WI38 (cell line): ENCODE data around the gene HIPK2.

Experiments
- H3K4me3 ChIP-seq: 2 replicates; pipeline ENCODE4 v1.5.1; 2011; ENCODE audit warnings: low read depth, mild to moderate bottlenecking, control low read depth, low read length
- TF ChIP-seq, protein P1 (sequence below): IDR thresholded peaks from 2 replicates; pipeline ENCODE4 v1.5.1; 2012; ENCODE audit warnings: low read depth, mild to moderate bottlenecking, control low read depth, low read length

The HIPK2 gene

DNA sequence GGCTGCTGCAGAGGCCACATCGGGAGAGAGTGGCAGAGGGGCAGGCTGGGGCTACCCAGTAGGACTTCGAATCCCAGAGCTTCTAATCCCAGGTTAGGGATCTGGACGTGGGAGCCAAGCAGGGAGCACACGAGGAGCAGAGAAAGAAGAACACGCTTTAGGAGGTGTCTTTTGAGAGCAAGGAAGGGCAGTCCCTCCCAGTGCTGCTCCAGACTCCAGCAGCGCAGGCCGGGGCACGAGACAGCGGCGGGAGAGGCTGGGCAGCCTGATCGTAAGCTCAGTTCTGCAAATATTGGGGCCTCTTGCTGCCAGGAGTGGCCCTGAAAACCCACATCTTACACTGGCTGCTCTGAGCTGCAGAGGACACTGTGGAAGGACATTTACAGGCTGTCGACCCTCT is 75.9 kb downstream of the HIPK2 start:
- TF ChIP-seq, protein P1, sequence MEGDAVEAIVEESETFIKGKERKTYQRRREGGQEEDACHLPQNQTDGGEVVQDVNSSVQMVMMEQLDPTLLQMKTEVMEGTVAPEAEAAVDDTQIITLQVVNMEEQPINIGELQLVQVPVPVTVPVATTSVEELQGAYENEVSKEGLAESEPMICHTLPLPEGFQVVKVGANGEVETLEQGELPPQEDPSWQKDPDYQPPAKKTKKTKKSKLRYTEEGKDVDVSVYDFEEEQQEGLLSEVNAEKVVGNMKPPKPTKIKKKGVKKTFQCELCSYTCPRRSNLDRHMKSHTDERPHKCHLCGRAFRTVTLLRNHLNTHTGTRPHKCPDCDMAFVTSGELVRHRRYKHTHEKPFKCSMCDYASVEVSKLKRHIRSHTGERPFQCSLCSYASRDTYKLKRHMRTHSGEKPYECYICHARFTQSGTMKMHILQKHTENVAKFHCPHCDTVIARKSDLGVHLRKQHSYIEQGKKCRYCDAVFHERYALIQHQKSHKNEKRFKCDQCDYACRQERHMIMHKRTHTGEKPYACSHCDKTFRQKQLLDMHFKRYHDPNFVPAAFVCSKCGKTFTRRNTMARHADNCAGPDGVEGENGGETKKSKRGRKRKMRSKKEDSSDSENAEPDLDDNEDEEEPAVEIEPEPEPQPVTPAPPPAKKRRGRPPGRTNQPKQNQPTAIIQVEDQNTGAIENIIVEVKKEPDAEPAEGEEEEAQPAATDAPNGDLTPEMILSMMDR, result no peak

DNA sequence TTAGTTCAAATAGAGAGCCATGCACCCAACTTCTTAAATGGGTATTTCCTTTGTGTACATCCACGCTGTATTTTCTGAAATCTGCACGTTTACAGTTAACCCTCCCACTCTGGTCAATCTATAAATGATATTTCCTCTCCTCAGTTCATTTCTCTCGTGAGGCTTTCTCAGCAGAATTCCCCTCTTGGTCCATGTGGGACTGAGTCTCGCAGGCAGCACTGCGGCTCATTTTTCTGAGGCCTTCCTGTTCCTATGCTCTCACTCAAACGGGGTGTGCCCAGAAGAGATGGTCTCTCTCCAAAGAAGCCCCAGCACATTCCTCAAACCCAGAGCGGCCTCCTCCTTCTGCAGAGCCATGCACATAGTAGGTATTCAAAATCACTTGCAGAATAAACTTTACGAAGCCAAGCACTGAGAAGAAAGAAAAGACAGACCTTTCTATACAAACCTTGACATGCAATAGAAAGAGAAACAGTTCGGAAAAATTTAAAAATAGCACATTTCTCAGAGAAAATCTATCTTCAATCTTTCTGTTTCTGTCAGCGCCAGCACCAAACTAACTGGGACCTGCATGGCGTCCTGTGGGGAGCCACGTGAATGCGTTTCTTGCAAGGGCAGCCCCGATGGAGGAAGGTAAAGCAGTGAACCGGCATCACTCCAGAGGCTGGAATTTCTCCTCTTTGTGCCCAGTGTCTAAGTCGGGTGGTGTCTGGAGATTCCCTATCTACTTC is 77.1 kb downstream of the HIPK2 start:
- TF ChIP-seq, protein P1, result no peak

More for the DNA sequence above, 75.9 kb downstream of the HIPK2 start:
- no peak overlapping the region for H3K4me3 ChIP-seq

DNA sequence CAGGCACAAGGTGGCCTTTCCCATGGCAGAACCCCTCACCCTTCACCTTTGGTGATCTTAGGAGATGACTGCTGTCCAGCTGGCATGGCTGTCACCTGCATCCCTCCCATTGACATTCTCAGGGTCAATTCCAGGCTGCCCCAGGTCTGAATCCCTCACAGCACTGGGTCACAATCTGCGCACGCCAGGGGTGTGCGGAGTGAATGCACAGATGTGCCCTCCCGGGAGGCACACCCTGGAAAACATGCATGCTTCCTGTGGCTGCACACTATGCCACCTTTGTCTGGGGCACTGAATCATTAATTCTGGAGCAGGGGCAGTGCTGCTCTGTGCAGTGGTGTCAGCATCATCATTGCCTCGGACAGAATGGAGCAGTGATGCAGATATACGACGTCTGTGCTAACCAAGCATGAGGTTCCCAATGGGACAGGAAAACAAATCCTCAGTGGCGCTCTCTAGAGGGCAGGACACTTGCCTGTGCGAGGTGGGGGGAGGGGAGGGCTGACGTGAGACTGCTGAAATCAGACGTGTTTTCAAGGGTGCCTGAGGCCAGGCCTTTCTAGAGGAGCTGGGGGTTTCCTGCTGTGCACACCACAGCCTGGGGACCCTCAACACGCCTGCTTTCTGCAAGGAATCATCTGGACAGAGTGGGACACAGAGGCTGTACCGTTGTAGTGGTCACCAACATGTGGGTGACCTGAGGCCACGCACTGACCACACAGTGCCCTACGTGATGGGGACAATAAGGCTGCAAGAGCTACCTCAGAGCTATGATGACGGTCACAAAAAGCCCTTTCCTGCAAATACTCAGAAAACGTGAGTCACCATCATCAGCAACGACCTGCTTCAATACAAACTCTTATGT is 77.9 kb downstream of the HIPK2 start:
- TF ChIP-seq, protein P1, result no peak
- H3K4me3 ChIP-seq, result no peak overlapping the region

More for the DNA sequence above, 77.1 kb downstream of the HIPK2 start:
- H3K4me3 ChIP-seq, result no peak overlapping the region

DNA sequence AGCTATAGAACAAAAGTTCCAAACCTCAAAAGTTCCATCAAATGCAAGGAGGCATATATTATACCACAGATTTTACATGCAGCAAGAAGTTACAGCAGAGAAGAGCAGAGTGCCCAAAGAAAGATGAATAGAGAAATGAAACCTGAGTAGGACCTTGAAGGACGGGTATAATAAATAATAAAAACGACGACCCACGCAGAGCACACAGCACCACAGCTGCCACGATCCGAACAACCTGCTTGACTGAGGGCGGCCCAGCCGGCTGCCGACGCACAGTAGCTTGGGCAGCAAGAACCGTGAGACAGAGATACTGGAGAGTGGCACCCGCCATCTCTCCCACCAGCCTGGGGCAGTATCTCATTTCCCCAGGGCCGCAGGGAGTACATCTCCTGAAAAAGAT is 79.0 kb downstream of the HIPK2 start:
- TF ChIP-seq, protein P1, result no peak
- no peak overlapping the region for H3K4me3 ChIP-seq

DNA sequence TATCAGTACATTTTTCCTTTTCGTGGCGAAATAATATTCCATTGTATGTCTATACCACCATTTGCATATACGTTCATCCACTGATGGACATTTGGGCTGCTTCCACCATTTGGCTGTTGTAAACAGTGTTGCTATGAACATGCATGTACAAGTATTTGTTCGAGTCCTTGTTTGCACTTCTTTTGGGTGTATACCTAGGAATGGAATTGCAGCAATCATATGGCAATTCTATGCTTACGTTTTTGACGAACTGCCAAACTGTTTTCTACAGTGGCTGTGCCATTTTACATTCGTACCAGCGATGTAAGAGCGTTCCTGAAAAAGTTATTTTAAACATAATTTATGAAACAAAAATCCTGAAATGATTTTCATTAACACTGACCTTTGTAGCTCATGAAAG is 79.5 kb downstream of the HIPK2 start:
- H3K4me3 ChIP-seq, result no peak overlapping the region
- TF ChIP-seq, protein P1, result no peak

DNA sequence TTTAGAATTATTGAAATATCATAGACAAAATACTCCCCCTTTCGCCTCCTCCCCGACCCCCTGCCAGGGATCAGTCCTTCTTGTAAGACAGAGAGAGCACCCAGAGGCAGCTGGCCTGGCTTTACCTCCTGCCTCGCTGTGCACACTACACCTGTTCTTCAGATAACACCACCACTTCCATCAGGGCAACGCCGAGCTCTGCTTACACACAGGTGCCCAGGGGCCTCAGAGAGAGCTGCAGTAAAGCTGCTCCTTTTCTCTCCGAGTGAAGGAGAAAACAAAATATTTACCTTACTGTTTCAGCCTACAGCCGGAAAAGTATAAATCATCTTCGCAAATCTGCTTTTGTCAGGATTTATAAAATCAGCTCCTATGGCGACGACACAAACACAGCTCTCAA is 80.7 kb downstream of the HIPK2 start:
- TF ChIP-seq, protein P1, result no peak
- H3K4me3 ChIP-seq, result no peak overlapping the region

DNA sequence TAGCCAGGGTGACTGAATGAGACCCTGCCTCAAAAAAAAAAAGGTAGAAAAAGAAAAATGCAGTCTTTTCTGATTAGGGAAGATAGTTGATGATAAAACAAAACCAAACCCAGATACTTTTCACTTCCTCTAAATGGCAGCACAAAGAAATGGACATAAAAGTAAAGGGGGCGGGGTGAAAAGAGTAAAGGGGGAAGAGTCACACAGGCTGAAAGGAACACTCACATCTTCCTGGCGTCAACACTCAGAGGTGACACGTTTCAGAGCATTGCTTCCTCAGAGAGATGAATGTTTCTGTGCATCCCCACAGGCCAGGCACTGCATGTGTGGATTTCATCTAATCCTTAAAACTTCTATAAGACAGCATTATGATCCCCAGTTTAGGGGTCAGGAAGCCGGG is 81.2 kb downstream of the HIPK2 start:
- no peak overlapping the region for H3K4me3 ChIP-seq
- TF ChIP-seq, protein P1, result no peak
